Mesenchymal stem cell (in vitro differentiated cells and primary cell): ENCODE results near the gene TMEM37.

ENCODE experiments used
- DNase-seq: peaks from one replicate; pipeline ENCODE4 v3.0.0-alpha.2; 2013
- H2AFZ ChIP-seq: one replicate; pipeline ENCODE4 v1.6.1; 2013; ENCODE audit warnings: low read depth, mild to moderate bottlenecking, control low read depth, inconsistent platforms, low read length, moderate library complexity
- H2AK5ac ChIP-seq: 2 replicates; pipeline ENCODE4 v1.6.1; 2013; ENCODE audit warnings: low read length, moderate library complexity, mild to moderate bottlenecking, inconsistent platforms; ENCODE audit not compliant: severe bottlenecking
- H2BK120ac ChIP-seq: one replicate; pipeline ENCODE4 v1.6.1; 2013; ENCODE audit warnings: low read depth, mild to moderate bottlenecking, inconsistent platforms, low read length, moderate library complexity
- H2BK12ac ChIP-seq, 2 experiments: one replicate each; pipeline ENCODE4 v1.6.1; 2013; ENCODE audit warnings: inconsistent platforms in 2 of 2, low read length in 2 of 2, mild to moderate bottlenecking in 2 of 2, moderate library complexity in 2 of 2, control low read depth in 1 of 2
- H2BK15ac ChIP-seq: one replicate; pipeline ENCODE4 v1.6.1; 2013; ENCODE audit warnings: mild to moderate bottlenecking, low read depth, inconsistent platforms; ENCODE audit not compliant: poor library complexity, severe bottlenecking
- H2BK5ac ChIP-seq: 2 replicates; pipeline ENCODE4 v1.6.1; 2013; ENCODE audit warnings: low read depth, mild to moderate bottlenecking, low read length, control low read depth, inconsistent platforms; ENCODE audit not compliant: poor library complexity, severe bottlenecking
- H3K14ac ChIP-seq, 2 experiments: one replicate each; pipeline ENCODE4 v1.6.1; 2013; ENCODE audit warnings: inconsistent platforms in 2 of 2, low read length in 2 of 2, control low read depth in 1 of 2, mild to moderate bottlenecking in 1 of 2, moderate library complexity in 1 of 2
- H3K18ac ChIP-seq, 2 experiments: one replicate each; pipeline ENCODE4 v1.6.1; 2013; ENCODE audit warnings: inconsistent platforms in 2 of 2, low read length in 2 of 2, control low read depth in 1 of 2, low read depth in 1 of 2, mild to moderate bottlenecking in 1 of 2
- H3K23ac ChIP-seq, 2 experiments: one replicate each; pipeline ENCODE4 v1.6.1; 2013; ENCODE audit warnings: inconsistent platforms in 2 of 2, low read length in 2 of 2, mild to moderate bottlenecking in 2 of 2, moderate library complexity in 2 of 2, control low read depth in 1 of 2
- H3K27ac ChIP-seq: 2 replicates; pipeline ENCODE4 v1.5.1; 2013; ENCODE audit warnings: mild to moderate bottlenecking, moderate library complexity, low read length, control low read depth, inconsistent platforms; ENCODE audit not compliant: poor library complexity, severe bottlenecking
- H3K27me3 ChIP-seq, 2 experiments: 2 replicates each; pipeline versions ENCODE4 v1.6.1 to v1.7.0; 2013; ENCODE audit warnings: low read length in 2 of 2, mild to moderate bottlenecking in 2 of 2, moderate library complexity in 2 of 2, control low read depth in 1 of 2, inconsistent platforms in 1 of 2; ENCODE audit not compliant: control insufficient read depth in 1 of 2, insufficient read depth in 1 of 2
- H3K36me3 ChIP-seq, 2 experiments: 2 replicates each; pipeline versions ENCODE4 v1.6.1 to v1.7.0; 2013; ENCODE audit warnings: low read length in 2 of 2, control low read depth in 1 of 2, inconsistent platforms in 1 of 2, low read depth in 1 of 2, mild to moderate bottlenecking in 1 of 2; ENCODE audit not compliant: insufficient read depth in 2 of 2, control insufficient read depth in 1 of 2
- H3K4ac ChIP-seq, 2 experiments: one replicate each; pipeline ENCODE4 v1.6.1; 2013; ENCODE audit warnings: inconsistent platforms in 2 of 2, low read length in 2 of 2, mild to moderate bottlenecking in 2 of 2, moderate library complexity in 2 of 2, control low read depth in 1 of 2, low read depth in 1 of 2
- H3K4me1 ChIP-seq: 2 replicates; pipeline ENCODE4 v1.6.1; 2013; ENCODE audit warnings: low read depth, low read length, control low read depth; ENCODE audit not compliant: control insufficient read depth, insufficient read depth
- H3K4me2 ChIP-seq: 2 replicates; pipeline ENCODE4 v1.6.1; 2013; ENCODE audit warnings: low read length, mild to moderate bottlenecking, inconsistent platforms; ENCODE audit not compliant: poor library complexity, severe bottlenecking
- H3K4me3 ChIP-seq, 2 experiments: 2 replicates each; pipeline versions ENCODE4 v1.5.1 to v1.7.0; 2013; ENCODE audit warnings: low read length in 2 of 2, mild to moderate bottlenecking in 2 of 2, control low read depth in 1 of 2, low read depth in 1 of 2; ENCODE audit not compliant: insufficient read depth in 1 of 2
- H3K79me1 ChIP-seq: replicated peaks from 2 replicates; pipeline ENCODE4 v1.6.1; 2013; ENCODE audit warnings: mild to moderate bottlenecking, control low read depth, low read length, inconsistent platforms; ENCODE audit not compliant: poor library complexity, severe bottlenecking
- H3K9ac ChIP-seq: 2 replicates; pipeline ENCODE4 v1.7.0; 2013; ENCODE audit warnings: mild to moderate bottlenecking, low read length, moderate library complexity
- H3K9me3 ChIP-seq: 2 replicates; pipeline ENCODE4 v1.7.0; 2013; ENCODE audit warnings: mild to moderate bottlenecking, low read length; ENCODE audit not compliant: control insufficient read depth
- H4K8ac ChIP-seq: one replicate; pipeline ENCODE4 v1.6.1; 2013; ENCODE audit warnings: inconsistent platforms, mild to moderate bottlenecking, low read length, moderate library complexity
- H4K91ac ChIP-seq: one replicate; pipeline ENCODE4 v1.6.1; 2013; ENCODE audit warnings: mild to moderate bottlenecking, low read length, inconsistent platforms
- WGBS: methylation state at CpG from one replicate; pipeline ENCODE4 v1.1.7; 2013; ENCODE audit warnings: mixed read lengths; 5-methylcytosine and 5-hydroxymethylcytosine counted together

TMEM37 gene

DNA sequence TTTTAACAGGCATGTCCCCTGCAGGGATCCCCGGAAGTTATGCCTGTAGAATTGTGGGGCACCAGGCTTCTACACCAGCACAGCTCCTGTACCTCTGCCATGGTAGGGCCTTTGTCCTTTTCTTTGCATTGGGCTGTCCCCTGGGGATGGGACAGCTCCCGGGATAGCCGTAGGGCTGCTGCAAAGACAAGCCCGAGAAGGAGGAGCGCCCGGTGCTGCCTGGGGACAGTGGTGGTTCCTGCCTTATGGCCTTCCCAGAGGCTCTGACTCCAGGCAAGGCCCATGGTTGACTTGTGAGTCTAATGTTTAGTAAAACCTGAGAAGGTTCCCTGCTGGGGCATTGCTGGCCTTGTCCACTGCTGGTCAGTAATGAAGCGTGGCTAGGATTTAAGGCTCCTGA lies 30.9 kb downstream of the TMEM37 start:
- Histone ChIP-seq H2AK5ac (no peak overlapping the region), H2BK15ac (no peak overlapping the region), H4K91ac (no peak overlapping the region), H3K9me3 (no peaks in the 10 kb centered on the region), H4K8ac (no peak overlapping the region), H3K36me3 (no peaks in the 10 kb centered on the region), H3K9ac (no peak overlapping the region), H3K18ac (no peak overlapping the region), H3K79me1 (no peaks in the 10 kb centered on the region), H2BK120ac (no peak overlapping the region), H3K4me2 (no peak overlapping the region), H2BK5ac (no peak overlapping the region), H3K14ac (no peak overlapping the region), H3K4me1 (peaks cover 6% of the 10 kb centered on the region), H3K27ac (no peak overlapping the region), H3K4ac (no peak overlapping the region), H3K23ac (no peak overlapping the region), H2AFZ (no peak overlapping the region), H3K4me3 (no peak overlapping the region), H2BK12ac (no peak overlapping the region), H3K27me3 (peaks cover 0 to 3% of the 10 kb centered on the region in 2 experiments)
- WGBS, result 97% methylated on average over 7 of the region's 7 CpGs
- DNase-seq, result no peak

DNA sequence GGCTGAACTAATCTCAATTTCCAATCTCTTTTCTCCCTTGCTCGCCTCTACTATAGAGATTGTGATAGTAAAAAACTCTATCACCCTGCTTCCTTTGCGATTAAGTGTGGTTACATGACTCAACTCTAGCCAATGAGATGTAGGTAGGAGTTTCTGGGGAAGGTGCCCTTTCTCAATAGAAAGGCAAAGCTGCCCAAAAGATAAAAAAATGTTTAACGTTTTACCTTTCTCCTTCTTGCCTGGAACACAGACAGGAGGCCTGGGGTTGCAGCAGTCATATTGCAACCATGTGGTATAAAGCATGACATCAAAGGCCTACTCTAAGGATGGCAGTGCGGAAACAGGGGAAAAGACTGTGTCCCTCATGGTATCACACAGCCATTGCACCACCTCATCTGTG lies 31.5 kb downstream of the TMEM37 start:
- Histone ChIP-seq H3K36me3 (no peaks in the 10 kb centered on the region), H3K4me3 (no peak overlapping the region), H3K14ac (no peak overlapping the region), H3K79me1 (no peaks in the 10 kb centered on the region), H2BK12ac (no peak overlapping the region), H3K4ac (no peak overlapping the region), H3K4me2 (no peak overlapping the region), H3K23ac (no peak overlapping the region), H3K4me1 (peaks cover 6% of the 10 kb centered on the region), H3K18ac (no peak overlapping the region), H3K27me3 (peaks cover 0 to 3% of the 10 kb centered on the region in 2 experiments), H2BK5ac (no peak overlapping the region), H2BK15ac (no peak overlapping the region), H3K9me3 (no peaks in the 10 kb centered on the region), H4K91ac (no peak overlapping the region), H3K9ac (no peak overlapping the region), H2AFZ (no peak overlapping the region), H2AK5ac (no peak overlapping the region), H4K8ac (no peak overlapping the region), H3K27ac (no peak overlapping the region), H2BK120ac (no peak overlapping the region)
- WGBS, result 83% methylated on average over 2 of the region's 4 CpGs
- no peak for DNase-seq

GRCh38 chr2:119463990-119464389 lies 32.3 kb downstream of the TMEM37 start:
- no peak overlapping the region for H4K8ac ChIP-seq
- H3K9ac ChIP-seq, result no peak overlapping the region
- WGBS, result 94% methylated on average over 9 of the region's 9 CpGs
- H3K18ac ChIP-seq, result no peak overlapping the region
- no peaks in the 10 kb centered on the region for H3K79me1 ChIP-seq
- no peaks in the 10 kb centered on the region for H3K36me3 ChIP-seq
- H3K4me2 ChIP-seq, result no peak overlapping the region
- H3K23ac ChIP-seq, result no peak overlapping the region
- no peak overlapping the region for H2BK15ac ChIP-seq
- no peak for DNase-seq
- H3K4me1 ChIP-seq, result peaks cover 8% of the 10 kb centered on the region
- no peak overlapping the region for H2AFZ ChIP-seq
- H2BK5ac ChIP-seq, result no peak overlapping the region
- no peak overlapping the region for H2BK12ac ChIP-seq
- no peak overlapping the region for H3K4ac ChIP-seq
- H3K9me3 ChIP-seq, result no peaks in the 10 kb centered on the region
- H3K4me3 ChIP-seq, result no peak overlapping the region
- H2BK120ac ChIP-seq, result no peak overlapping the region
- H2AK5ac ChIP-seq, result no peak overlapping the region
- no peaks in the 10 kb centered on the region for H3K27me3 ChIP-seq
- no peak overlapping the region for H3K27ac ChIP-seq
- H4K91ac ChIP-seq, result no peak overlapping the region
- no peak overlapping the region for H3K14ac ChIP-seq

GRCh38 chr2:119464981-119465380 lies 33.3 kb downstream of the TMEM37 start:
- H2AK5ac ChIP-seq, result no peak overlapping the region
- H2BK120ac ChIP-seq, result no peak overlapping the region
- H3K4ac ChIP-seq, result no peak overlapping the region
- H3K36me3 ChIP-seq, result no peaks in the 10 kb centered on the region
- no peak overlapping the region for H2AFZ ChIP-seq
- no peaks in the 10 kb centered on the region for H3K9me3 ChIP-seq
- H3K4me2 ChIP-seq, result no peak overlapping the region
- H3K27ac ChIP-seq, result no peak overlapping the region
- H2BK5ac ChIP-seq, result no peak overlapping the region
- H3K79me1 ChIP-seq, result no peaks in the 10 kb centered on the region
- no peak overlapping the region for H4K8ac ChIP-seq
- H3K27me3 ChIP-seq, result no peaks in the 10 kb centered on the region
- H2BK12ac ChIP-seq, result no peak overlapping the region
- H4K91ac ChIP-seq, result no peak overlapping the region
- H3K9ac ChIP-seq, result no peak overlapping the region
- DNase-seq, result no peak
- H3K18ac ChIP-seq, result no peak overlapping the region
- no peak overlapping the region for H3K14ac ChIP-seq
- no peak overlapping the region for H3K4me3 ChIP-seq
- WGBS, result 89% methylated on average over 4 of the region's 4 CpGs
- peaks cover 8% of the 10 kb centered on the region for H3K4me1 ChIP-seq
- no peak overlapping the region for H3K23ac ChIP-seq
- H2BK15ac ChIP-seq, result no peak overlapping the region
